Caco-2 (cell line): ENCODE results near the gene PTAFR. TPM values are rescaled to one million over a fixed set of nuclear protein-coding genes. Genes with fewer than 3 reads are reported as not detected.

Source experiments
- BruUV-seq: library from RNA; stranded (reverse); fragments of 400-500 nt; replicated peaks from 2 replicates; lab custom pipeline; 2021; lab: Mats Ljungman, UMichigan
- CTCF ChIA-PET: fragments of 300-600 bp; sonication (Branson Sonifier 250); formaldehyde crosslinking; loops from one replicate; lab custom pipeline; 2022; ENCODE audit warnings: antibody characterized with exemption; lab: Charles Lee
- POLR2A ChIA-PET: fragments of 300-600 bp; sonication (Branson Sonifier 250); formaldehyde crosslinking; loops from one replicate; lab custom pipeline; 2022; ENCODE audit warnings: antibody characterized with exemption; lab: Charles Lee
- DNase-seq, 2 experiments: peaks; one replicate each; pipeline versions ENCODE4 v3.0.0 to v3.0.0-alpha.2; 2020 to 2022
- H3K27me3 ChIP-seq: replicated peaks from 2 replicates; pipeline ENCODE4 v1.6.0; 2011; ENCODE audit warnings: low read length; ENCODE audit not compliant: control insufficient read depth, insufficient read depth
- H3K36me3 ChIP-seq: 2 replicates; pipeline ENCODE4 v1.5.1; 2011; ENCODE audit warnings: low read length; ENCODE audit not compliant: control insufficient read depth, insufficient read depth
- H3K4me1 ChIP-seq: fragments of 250-450 bp; sonication (Bioruptor Pico); 2 replicates; pipeline ENCODE4 v1.5.1; 2020; ENCODE audit warnings: mild to moderate bottlenecking
- H3K4me3 ChIP-seq: 2 replicates; pipeline ENCODE4 v1.5.1; 2011; ENCODE audit warnings: low read depth, mild to moderate bottlenecking, control low read depth, low read length
- H3K9me3 ChIP-seq: fragments of 250-450 bp; sonication (Bioruptor Pico); 2 replicates; pipeline ENCODE4 v1.5.1; 2020; ENCODE audit warnings: mild to moderate bottlenecking, moderate library complexity
- H3K27ac Mint-ChIP-seq: one replicate; pipeline ENCODE4 v1.8.0; 2022; ENCODE audit warnings: mixed read lengths; ENCODE audit not compliant: unreplicated experiment
- H3K27me3 Mint-ChIP-seq: one replicate; pipeline ENCODE4 v1.8.0; 2022; ENCODE audit warnings: mixed read lengths; ENCODE audit not compliant: insufficient read depth, unreplicated experiment
- H3K36me3 Mint-ChIP-seq: one replicate; pipeline ENCODE4 v1.8.0; 2022; ENCODE audit warnings: mild to moderate bottlenecking, mixed read lengths; ENCODE audit not compliant: insufficient read depth, unreplicated experiment
- H3K4me1 Mint-ChIP-seq: one replicate; pipeline ENCODE4 v1.8.0; 2022; ENCODE audit warnings: low read depth, mixed read lengths; ENCODE audit not compliant: unreplicated experiment
- H3K4me3 Mint-ChIP-seq: one replicate; pipeline ENCODE4 v1.8.0; 2022; ENCODE audit warnings: mild to moderate bottlenecking, moderate library complexity, mixed read lengths; ENCODE audit not compliant: unreplicated experiment
- H3K9me3 Mint-ChIP-seq: one replicate; pipeline ENCODE4 v1.8.0; 2022; ENCODE audit warnings: mixed read lengths; ENCODE audit not compliant: unreplicated experiment
- CTCF ChIP-seq, 2 experiments: fragments of 200-600 bp in 1 of 2; IDR thresholded peaks; 1 replicate in 1 of 2; 2 replicates in 1 of 2; pipeline versions ENCODE4 v1.5.1 to v1.8.0; 2011 to 2022; ENCODE audit warnings: antibody characterized with exemption in 1 of 2, control low read depth in 1 of 2, inconsistent platforms in 1 of 2, low read depth in 1 of 2, low read length in 1 of 2, mild to moderate bottlenecking in 1 of 2, moderate library complexity in 1 of 2; ENCODE audit not compliant: insufficient read depth in 1 of 2, severe bottlenecking in 1 of 2, unreplicated experiment in 1 of 2
- intact Hi-C: fragments of 100-400 bp; cut with micrococcal nuclease; formaldehyde crosslinking; loops from one replicate; pipeline ENCODE4 v1.10.0; 2022; ENCODE audit not compliant: unreplicated experiment
- total RNA-seq: library from RNA; stranded (reverse); gene quantifications from 2 replicates; pipeline ENCODE4 v1.2.3, GENCODE V29; 2022

PTAFR gene
- total RNA-seq, 1 experiment from 2014 or later = 0.32 TPM

DNA sequence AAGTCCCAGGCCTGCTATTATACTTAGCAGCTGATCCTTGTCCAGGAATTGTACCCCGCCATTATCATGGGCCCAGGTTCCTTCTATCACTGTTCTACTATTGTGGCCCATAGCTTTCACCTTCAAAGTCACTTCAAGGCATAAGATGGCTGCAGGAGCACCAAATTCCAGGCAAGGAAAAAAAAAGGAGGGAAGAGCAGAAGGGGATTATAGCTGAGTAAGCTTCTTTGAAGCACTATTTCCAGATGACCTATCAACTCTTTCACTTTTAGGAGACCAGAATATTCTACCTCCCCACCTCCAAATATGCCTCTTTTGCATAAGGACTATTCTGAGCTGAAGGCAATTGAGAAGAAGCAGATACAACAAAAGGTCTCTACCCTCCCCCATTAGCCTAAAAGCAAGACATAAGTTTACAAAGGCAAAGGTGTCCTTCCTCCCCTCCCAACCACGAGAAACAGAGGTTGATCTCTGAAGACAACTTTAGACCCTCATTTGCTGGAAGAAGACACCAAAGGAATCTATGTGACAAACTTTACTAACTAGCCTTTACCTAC lies 41.8 kb downstream of the PTAFR start:
- no peaks in the 10 kb centered on the region for H3K27me3 Mint-ChIP-seq
- H3K4me1 Mint-ChIP-seq = no peaks in the 10 kb centered on the region
- intact Hi-C loops = no loop called here
- no peaks in the 10 kb centered on the region for H3K9me3 Mint-ChIP-seq
- no peaks in the 10 kb centered on the region for H3K27me3 ChIP-seq
- H3K36me3 ChIP-seq = no peaks in the 10 kb centered on the region
- H3K4me3 Mint-ChIP-seq = no peak overlapping the region
- no TSS peak for BruUV-seq
- no peak overlapping the region for H3K4me3 ChIP-seq
- no peak for DNase-seq
- H3K4me1 ChIP-seq = no peaks in the 10 kb centered on the region
- H3K27ac Mint-ChIP-seq = no peak overlapping the region
- CTCF ChIA-PET = interaction anchor here (0.8 kb wide), 1 partner anchor 43 kb away, joined by 3 read pairs; no protein-coding TSS in a partner anchor
- no peak for TF ChIP-seq CTCF (IDR thresholded peaks at IDR 0.05; ENCODE audit: insufficient read depth in 1 of 2, low read depth in 1 of 2, low read length in 1 of 2, severe bottlenecking in 1 of 2, unreplicated experiment in 1 of 2)
- POLR2A ChIA-PET = no interaction called here
- no peaks in the 10 kb centered on the region for H3K9me3 ChIP-seq
- no peaks in the 10 kb centered on the region for H3K36me3 Mint-ChIP-seq

GRCh38 chr1:28132171-28133167 lies 44.0 kb downstream of the PTAFR start:
- no peaks in the 10 kb centered on the region for H3K27me3 Mint-ChIP-seq
- no peak overlapping the region for H3K27ac Mint-ChIP-seq
- no peak for DNase-seq
- intact Hi-C loops = no loop called here
- no peak overlapping the region for H3K4me3 ChIP-seq
- no peaks in the 10 kb centered on the region for H3K4me1 ChIP-seq
- BruUV-seq = no TSS peak
- H3K27me3 ChIP-seq = no peaks in the 10 kb centered on the region
- H3K36me3 Mint-ChIP-seq = no peaks in the 10 kb centered on the region
- no peaks in the 10 kb centered on the region for H3K9me3 ChIP-seq
- no peaks in the 10 kb centered on the region for H3K4me1 Mint-ChIP-seq
- no peaks in the 10 kb centered on the region for H3K9me3 Mint-ChIP-seq
- ChIA-PET CTCF (no interaction called here), POLR2A (no interaction called here)
- no peak overlapping the region for H3K4me3 Mint-ChIP-seq
- no peaks in the 10 kb centered on the region for H3K36me3 ChIP-seq
- no peak for TF ChIP-seq CTCF (IDR thresholded peaks at IDR 0.05; ENCODE audit: insufficient read depth in 1 of 2, low read depth in 1 of 2, low read length in 1 of 2, severe bottlenecking in 1 of 2, unreplicated experiment in 1 of 2)

DNA sequence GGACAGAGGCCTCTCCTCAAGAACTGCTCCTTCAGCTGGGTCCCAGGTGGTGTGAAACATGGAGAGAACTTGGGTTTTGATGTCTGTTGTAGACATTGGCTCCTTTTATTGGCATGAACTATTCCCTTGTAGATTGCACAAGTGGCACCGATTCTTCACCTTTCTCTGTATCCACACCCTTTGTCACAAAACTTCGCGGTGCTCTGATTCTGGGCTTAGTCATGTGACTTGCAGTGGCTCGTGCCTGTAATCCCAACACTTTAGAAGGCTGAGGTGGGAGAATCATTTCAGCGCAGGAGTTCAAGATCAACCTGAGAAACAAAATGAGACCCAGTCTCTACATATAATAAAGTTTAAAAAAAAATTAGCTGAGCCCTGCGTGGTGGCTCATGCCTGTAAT lies 45.6 kb downstream of the PTAFR start:
- H3K4me1 ChIP-seq = no peaks in the 10 kb centered on the region
- Mint-ChIP-seq H3K36me3 (no peaks in the 10 kb centered on the region), H3K27me3 (no peaks in the 10 kb centered on the region), H3K4me1 (no peaks in the 10 kb centered on the region), H3K27ac (no peak overlapping the region), H3K4me3 (no peak overlapping the region), H3K9me3 (no peaks in the 10 kb centered on the region)
- intact Hi-C loops = no loop called here
- no peak for DNase-seq
- no peaks in the 10 kb centered on the region for H3K27me3 ChIP-seq
- H3K36me3 ChIP-seq = no peaks in the 10 kb centered on the region
- TF ChIP-seq CTCF (IDR thresholded peaks at IDR 0.05; ENCODE audit: insufficient read depth in 1 of 2, low read depth in 1 of 2, low read length in 1 of 2, severe bottlenecking in 1 of 2, unreplicated experiment in 1 of 2) = no peak
- ChIA-PET POLR2A (no interaction called here), CTCF (no interaction called here)
- no peak overlapping the region for H3K4me3 ChIP-seq
- H3K9me3 ChIP-seq = no peaks in the 10 kb centered on the region
- BruUV-seq = no TSS peak
